HCT116 (cell line): Measurements from ENCODE around the gene MADD. TPM values are rescaled to one million over a fixed set of nuclear protein-coding genes. Genes with fewer than 3 reads are reported as not detected.

ENCODE experiments used
- ATAC-seq: fragments of 200-7000 bp; cut with Tn5 transposase; 2 replicates; pipeline ENCODE4 v1.9.1; 2020; ENCODE audit warnings: mild to moderate bottlenecking, moderate library complexity
- BruUV-seq: library from RNA; stranded (reverse); fragments of 400-500 nt; replicated peaks from 2 replicates; lab custom pipeline; 2021; lab: Mats Ljungman, UMichigan
- CTCF ChIA-PET: fragments of 300-600 bp; sonication (Branson Sonifier 250); formaldehyde crosslinking; loops from one replicate; lab custom pipeline; 2021; ENCODE audit warnings: antibody characterized with exemption; lab: Charles Lee
- POLR2A ChIA-PET: fragments of 300-600, 350-600 bp; sonication (Branson Sonifier 250); formaldehyde crosslinking; loops from one replicate; lab custom pipeline; 2021; ENCODE audit warnings: antibody characterized with exemption; lab: Charles Lee
- RAD21 ChIA-PET, 2 experiments: fragments of 300-600 bp; sonication (Branson Sonifier 250); formaldehyde crosslinking; loops; one replicate each; lab custom pipeline; 2023; ENCODE audit warnings: low total read pairs in 2 of 2; ENCODE audit not compliant: uncharacterized antibody in 2 of 2, unreplicated experiment in 2 of 2, low non-redundant PET in 1 of 2; lab: Charles Lee
- DNase-seq: peaks from one replicate; pipeline ENCODE4 v3.0.0-alpha.2; 2010; ENCODE audit warnings: low read depth, low spot score
- H2AFZ ChIP-seq: fragments of 200-600 bp; shearing (Covaris generic), sonication (generic); 2 replicates; pipeline ENCODE4 v1.6.1; 2017; ENCODE audit warnings: low read depth, mixed run types, mixed read lengths, antibody characterized with exemption, low read length; ENCODE audit not compliant: poor library complexity, severe bottlenecking
- H3K27ac ChIP-seq: 2 replicates; pipeline ENCODE4 v1.5.1; 2012; ENCODE audit warnings: low read depth, low read length
- H3K27me3 ChIP-seq: fragments of 200-600 bp; sonication (generic); 2 replicates; pipeline ENCODE4 v1.6.1; 2016; ENCODE audit warnings: mixed run types, low read length, mixed read lengths; ENCODE audit not compliant: insufficient read depth
- H3K36me3 ChIP-seq, 2 experiments: fragments of 200-500 bp in 1 of 2; fragments of 200-600 bp in 1 of 2; sonication (Bioruptor generic) in 1 of 2; sonication (generic) in 1 of 2; 2 replicates each; pipeline versions ENCODE4 v1.5.1 to v1.6.1; 2014 to 2016; ENCODE audit warnings: low read length in 2 of 2, inconsistent platforms in 1 of 2, mixed read lengths in 1 of 2, mixed run types in 1 of 2; ENCODE audit not compliant: insufficient read depth in 2 of 2, control insufficient read depth in 1 of 2
- H3K4me1 ChIP-seq, 2 experiments: fragments of 200-600 bp in 1 of 2; sonication (generic) in 1 of 2; 2 replicates each; pipeline versions ENCODE4 v1.5.1 to v1.6.1; 2012 to 2017; ENCODE audit warnings: low read length in 2 of 2, inconsistent platforms in 1 of 2, mild to moderate bottlenecking in 1 of 2, mixed read lengths in 1 of 2, mixed run types in 1 of 2, moderate library complexity in 1 of 2; ENCODE audit not compliant: insufficient read depth in 2 of 2, control insufficient read depth in 1 of 2
- H3K4me2 ChIP-seq: fragments of 200-600 bp; sonication (generic); 2 replicates; pipeline ENCODE4 v1.6.1; 2017; ENCODE audit warnings: mixed run types, low read length, mixed read lengths
- H3K4me3 ChIP-seq, 2 experiments: fragments of 200-600 bp in 1 of 2; sonication (generic) in 1 of 2; replicated peaks in 1 of 2; 2 replicates each; pipeline ENCODE4 v1.5.1; 2011 to 2016; ENCODE audit warnings: low read length in 2 of 2, control low read depth in 1 of 2, low read depth in 1 of 2, mild to moderate bottlenecking in 1 of 2, mixed read lengths in 1 of 2, mixed run types in 1 of 2
- H3K79me2 ChIP-seq: fragments of 200-600 bp; sonication (generic); 2 replicates; pipeline ENCODE4 v1.6.1; 2017; ENCODE audit warnings: mild to moderate bottlenecking, mixed run types, low read length, moderate library complexity, mixed read lengths; ENCODE audit not compliant: insufficient read depth
- H3K9ac ChIP-seq: fragments of 200-600 bp; sonication (generic); 2 replicates; pipeline ENCODE4 v1.6.1; 2016; ENCODE audit warnings: low read length, mixed read lengths
- H3K9me2 ChIP-seq: fragments of 200-600 bp; sonication (generic), shearing (Covaris generic); 2 replicates; pipeline ENCODE4 v1.6.1; 2017; ENCODE audit warnings: mixed run types, mild to moderate bottlenecking, moderate library complexity; ENCODE audit not compliant: insufficient read depth
- H3K9me3 ChIP-seq, 2 experiments: fragments of 200-500 bp in 1 of 2; fragments of 200-600 bp in 1 of 2; sonication (Bioruptor generic) in 1 of 2; sonication (generic) in 1 of 2; 2 replicates each; pipeline ENCODE4 v1.6.1; 2014 to 2017; ENCODE audit warnings: low read length in 2 of 2, mixed read lengths in 2 of 2, inconsistent platforms in 1 of 2, low read depth in 1 of 2, mild to moderate bottlenecking in 1 of 2, mixed run types in 1 of 2, moderate library complexity in 1 of 2; ENCODE audit not compliant: control insufficient read depth in 1 of 2, insufficient read depth in 1 of 2
- H4K20me1 ChIP-seq: fragments of 200-600 bp; sonication (generic), shearing (Covaris generic); 2 replicates; pipeline ENCODE4 v1.6.1; 2017; ENCODE audit warnings: mixed run types, mild to moderate bottlenecking, moderate library complexity; ENCODE audit not compliant: insufficient read depth
- CBX3 ChIP-seq: IDR thresholded peaks from 2 replicates; pipeline ENCODE4 v1.6.1; 2012; ENCODE audit warnings: low read depth
- CEBPB ChIP-seq: IDR thresholded peaks from 2 replicates; pipeline ENCODE4 v1.6.1; 2012; ENCODE audit warnings: low read depth
- ELF1 ChIP-seq: IDR thresholded peaks from 2 replicates; pipeline ENCODE4 v1.6.1; 2012; ENCODE audit warnings: low read depth, borderline replicate concordance
- EZH2 ChIP-seq: fragments of 200-600 bp; sonication (generic); IDR thresholded peaks from 2 replicates; pipeline ENCODE4 v1.6.1; 2017; ENCODE audit warnings: antibody characterized with exemption, mixed run types
- EZH2phosphoT487 ChIP-seq: fragments of 200-600 bp; IDR thresholded peaks from 2 replicates; pipeline ENCODE4 v1.6.1; 2018; ENCODE audit warnings: antibody characterized with exemption, borderline replicate concordance
- FOSL1 ChIP-seq: IDR thresholded peaks from 2 replicates; pipeline ENCODE4 v1.6.1; 2012; ENCODE audit warnings: low read depth
- JUND ChIP-seq: IDR thresholded peaks from 2 replicates; pipeline ENCODE4 v1.6.1; 2012
- POLR2A ChIP-seq: IDR thresholded peaks from 2 replicates; pipeline ENCODE4 v1.7.0; 2011; ENCODE audit warnings: borderline replicate concordance; ENCODE audit not compliant: insufficient read depth, insufficient read length; ENCODE audit errors: extremely low read depth
- POLR2AphosphoS5 ChIP-seq: IDR thresholded peaks from 2 replicates; pipeline ENCODE4 v1.6.1; 2011; ENCODE audit warnings: mild to moderate bottlenecking, low read depth, low read length, moderate library complexity
- RAD21 ChIP-seq: IDR thresholded peaks from 2 replicates; pipeline ENCODE4 v1.6.1; 2012; ENCODE audit warnings: low read depth, mild to moderate bottlenecking
- SP1 ChIP-seq: IDR thresholded peaks from 2 replicates; pipeline ENCODE4 v1.6.1; 2012; ENCODE audit warnings: low read depth
- TCF7L2 ChIP-seq: IDR thresholded peaks from 2 replicates; pipeline ENCODE4 v1.7.0; 2011; ENCODE audit warnings: borderline replicate concordance, inconsistent platforms; ENCODE audit not compliant: insufficient read depth, insufficient read length; ENCODE audit errors: extremely low read depth
- YY1 ChIP-seq: IDR thresholded peaks from 2 replicates; pipeline ENCODE4 v1.6.1; 2011; ENCODE audit warnings: low read length, low read depth, moderate library complexity, mild to moderate bottlenecking; ENCODE audit not compliant: insufficient replicate concordance; ENCODE audit errors: extremely low read depth
- ZFX ChIP-seq: fragments of 450-650 bp; IDR thresholded peaks from 2 replicates; pipeline ENCODE4 v1.6.1; 2017
- ZNF274 ChIP-seq: fragments of 200-500 bp; sonication (Bioruptor generic); IDR thresholded peaks from 2 replicates; pipeline ENCODE4 v1.6.1; 2014; ENCODE audit warnings: mild to moderate bottlenecking, low read depth, low read length, inconsistent platforms
- intact Hi-C: fragments of 100-400 bp; cut with micrococcal nuclease; formaldehyde crosslinking; loops from 2 replicates; pipeline ENCODE4 v1.10.0; 2022
- total RNA-seq: library from RNA; stranded (reverse); gene quantifications from one replicate; pipeline ENCODE4 v1.2.1, GENCODE V29; 2021; ENCODE audit not compliant: unreplicated experiment
- TF ChIP-seq, protein P1 (sequence below): IDR thresholded peaks from 2 replicates; pipeline ENCODE4 v1.6.1; 2012
- TF ChIP-seq, protein P2 (sequence below): IDR thresholded peaks from 2 replicates; pipeline ENCODE4 v1.6.1; 2011; ENCODE audit warnings: mild to moderate bottlenecking, low read length, moderate library complexity; ENCODE audit not compliant: insufficient replicate concordance; ENCODE audit errors: extremely low read depth
- TF ChIP-seq, protein P3 (sequence below), 3 experiments: fragments of 200-600 bp in 1 of 3; sonication (generic) in 1 of 3; IDR thresholded peaks in 2 of 3; conservative IDR thresholded peaks in 1 of 3; 2 replicates each; pipeline ENCODE4 v1.5.1; 2012 to 2017; ENCODE audit warnings: low read depth in 2 of 3, low read length in 2 of 3, antibody characterized with exemption in 1 of 3, borderline replicate concordance in 1 of 3, control low read depth in 1 of 3, mild to moderate bottlenecking in 1 of 3, mixed read lengths in 1 of 3, mixed run types in 1 of 3, moderate library complexity in 1 of 3; ENCODE audit not compliant: insufficient read depth in 1 of 3
- TF ChIP-seq, protein P4 (sequence below): IDR thresholded peaks from 2 replicates; pipeline ENCODE4 v1.6.1; 2012

Gene MADD
- total RNA-seq, 1 experiment from 2014 or later, result 37.1 TPM

- BruUV-seq, result no TSS peak
These were observed 88.8 kb downstream of the MADD start for GRCh38 chr11:47358731-47359051.

DNA sequence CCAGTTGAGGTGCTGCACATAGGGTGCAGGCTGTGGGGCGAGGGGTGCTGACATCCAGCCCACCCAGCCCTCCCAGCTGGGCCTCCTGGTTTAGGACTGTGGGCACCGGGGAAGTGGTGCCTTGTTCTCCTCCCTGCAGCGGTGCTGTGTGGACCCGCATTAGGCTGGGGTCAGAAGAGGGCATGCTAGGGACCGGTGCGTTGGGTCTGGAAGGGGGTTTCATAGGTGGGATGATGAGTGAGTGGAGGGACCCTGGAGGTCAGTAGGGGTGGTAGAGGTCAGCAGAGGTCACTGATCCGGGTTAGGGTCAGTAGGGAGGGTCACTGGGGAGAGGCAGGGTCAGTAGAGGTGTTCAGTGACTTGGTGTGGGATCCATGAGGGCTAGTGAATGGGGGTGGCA, 89.2 kb downstream of the MADD start:
- POLR2A ChIA-PET, result no interaction called here
- no peak for DNase-seq
- TF ChIP-seq, protein P1, sequence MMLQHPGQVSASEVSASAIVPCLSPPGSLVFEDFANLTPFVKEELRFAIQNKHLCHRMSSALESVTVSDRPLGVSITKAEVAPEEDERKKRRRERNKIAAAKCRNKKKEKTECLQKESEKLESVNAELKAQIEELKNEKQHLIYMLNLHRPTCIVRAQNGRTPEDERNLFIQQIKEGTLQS, result no peak
- TF ChIP-seq POLR2AphosphoS5 (no peak), ZFX (no peak), POLR2A (no peak), SP1 (no peak), EZH2 (no peak), ELF1 (no peak), EZH2phosphoT487 (no peak), RAD21 (no peak), ZNF274 (no peak), CBX3 (no peak), JUND (no peak), FOSL1 (no peak)
- TF ChIP-seq, protein P2, sequence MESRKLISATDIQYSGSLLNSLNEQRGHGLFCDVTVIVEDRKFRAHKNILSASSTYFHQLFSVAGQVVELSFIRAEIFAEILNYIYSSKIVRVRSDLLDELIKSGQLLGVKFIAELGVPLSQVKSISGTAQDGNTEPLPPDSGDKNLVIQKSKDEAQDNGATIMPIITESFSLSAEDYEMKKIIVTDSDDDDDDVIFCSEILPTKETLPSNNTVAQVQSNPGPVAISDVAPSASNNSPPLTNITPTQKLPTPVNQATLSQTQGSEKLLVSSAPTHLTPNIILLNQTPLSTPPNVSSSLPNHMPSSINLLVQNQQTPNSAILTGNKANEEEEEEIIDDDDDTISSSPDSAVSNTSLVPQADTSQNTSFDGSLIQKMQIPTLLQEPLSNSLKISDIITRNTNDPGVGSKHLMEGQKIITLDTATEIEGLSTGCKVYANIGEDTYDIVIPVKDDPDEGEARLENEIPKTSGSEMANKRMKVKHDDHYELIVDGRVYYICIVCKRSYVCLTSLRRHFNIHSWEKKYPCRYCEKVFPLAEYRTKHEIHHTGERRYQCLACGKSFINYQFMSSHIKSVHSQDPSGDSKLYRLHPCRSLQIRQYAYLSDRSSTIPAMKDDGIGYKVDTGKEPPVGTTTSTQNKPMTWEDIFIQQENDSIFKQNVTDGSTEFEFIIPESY, result no peak
- TF ChIP-seq, protein P3, sequence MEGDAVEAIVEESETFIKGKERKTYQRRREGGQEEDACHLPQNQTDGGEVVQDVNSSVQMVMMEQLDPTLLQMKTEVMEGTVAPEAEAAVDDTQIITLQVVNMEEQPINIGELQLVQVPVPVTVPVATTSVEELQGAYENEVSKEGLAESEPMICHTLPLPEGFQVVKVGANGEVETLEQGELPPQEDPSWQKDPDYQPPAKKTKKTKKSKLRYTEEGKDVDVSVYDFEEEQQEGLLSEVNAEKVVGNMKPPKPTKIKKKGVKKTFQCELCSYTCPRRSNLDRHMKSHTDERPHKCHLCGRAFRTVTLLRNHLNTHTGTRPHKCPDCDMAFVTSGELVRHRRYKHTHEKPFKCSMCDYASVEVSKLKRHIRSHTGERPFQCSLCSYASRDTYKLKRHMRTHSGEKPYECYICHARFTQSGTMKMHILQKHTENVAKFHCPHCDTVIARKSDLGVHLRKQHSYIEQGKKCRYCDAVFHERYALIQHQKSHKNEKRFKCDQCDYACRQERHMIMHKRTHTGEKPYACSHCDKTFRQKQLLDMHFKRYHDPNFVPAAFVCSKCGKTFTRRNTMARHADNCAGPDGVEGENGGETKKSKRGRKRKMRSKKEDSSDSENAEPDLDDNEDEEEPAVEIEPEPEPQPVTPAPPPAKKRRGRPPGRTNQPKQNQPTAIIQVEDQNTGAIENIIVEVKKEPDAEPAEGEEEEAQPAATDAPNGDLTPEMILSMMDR (IDR thresholded peaks at IDR 0.05 in 2 of 3, conservative IDR thresholded peaks at IDR 0.05 in 1 of 3; ENCODE audit: borderline replicate concordance in 1 of 3, insufficient read depth in 1 of 3, low read depth in 2 of 3, low read length in 2 of 3), result no peak

More at GRCh38 chr11:47358731-47359051, 88.8 kb downstream of the MADD start:
- intact Hi-C loops, result loop anchor here (10.0 kb wide), 1 partner anchor 104 kb away; the partner anchor contains the start of gene NR1H3
- Histone ChIP-seq H3K9ac (no peak overlapping the region), H2AFZ (no peak overlapping the region), H3K79me2 (no peaks in the 10 kb centered on the region), H4K20me1 (no peaks in the 10 kb centered on the region), H3K9me2 (no peaks in the 10 kb centered on the region), H3K27ac (no peak overlapping the region)
- ATAC-seq (no peak), DNase-seq (no peak)
- POLR2A ChIA-PET, result no interaction called here
- TF ChIP-seq, protein P4, sequence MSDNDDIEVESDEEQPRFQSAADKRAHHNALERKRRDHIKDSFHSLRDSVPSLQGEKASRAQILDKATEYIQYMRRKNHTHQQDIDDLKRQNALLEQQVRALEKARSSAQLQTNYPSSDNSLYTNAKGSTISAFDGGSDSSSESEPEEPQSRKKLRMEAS, result no peak
- TF ChIP-seq CEBPB (no peak), TCF7L2 (no peak), YY1 (no peak)
- TF ChIP-seq, all 23 proteins: peak for 0
- Histone ChIP-seq H3K9me3 (no peaks in the 10 kb centered on the region), H3K4me2 (no peak overlapping the region), H3K27me3 (no peaks in the 10 kb centered on the region), H3K4me3 (no peak overlapping the region), H3K4me1 (peaks cover 0 to 13% of the 10 kb centered on the region in 2 experiments; a peak in 2 of 4 replicates), H3K36me3 (no peaks in the 10 kb centered on the region)
- RAD21 ChIA-PET, result no interaction called here
- CTCF ChIA-PET, result no interaction called here

More for the DNA sequence above, 89.2 kb downstream of the MADD start:
- no peak overlapping the region for H2AFZ ChIP-seq
- H3K4me2 ChIP-seq, result no peak overlapping the region
- intact Hi-C loops, result loop anchor here (10.0 kb wide), 1 partner anchor 104 kb away; the partner anchor contains the start of gene NR1H3
- CTCF ChIA-PET, result no interaction called here
- H3K9me3 ChIP-seq, result no peaks in the 10 kb centered on the region
- ATAC-seq, result no peak
- no peaks in the 10 kb centered on the region for H3K9me2 ChIP-seq
- RAD21 ChIA-PET, result no interaction called here
- BruUV-seq, result no TSS peak
- no peaks in the 10 kb centered on the region for H3K27me3 ChIP-seq
- H3K79me2 ChIP-seq, result no peaks in the 10 kb centered on the region
- peaks cover 0 to 13% of the 10 kb centered on the region in 2 experiments; a peak in 2 of 4 replicates for H3K4me1 ChIP-seq
- H4K20me1 ChIP-seq, result no peaks in the 10 kb centered on the region
- no peak overlapping the region for H3K4me3 ChIP-seq
- H3K36me3 ChIP-seq, result no peaks in the 10 kb centered on the region
- no peak overlapping the region for H3K9ac ChIP-seq
- H3K27ac ChIP-seq, result no peak overlapping the region
